Loucy (cell line): ENCODE measurements around the gene SP6.

Experiments used
- CTCF ChIP-seq: fragments of 200-600 bp; sonication (generic); conservative IDR thresholded peaks from 2 replicates; pipeline ENCODE4 v1.5.1; 2014; ENCODE audit warnings: mild to moderate bottlenecking, antibody characterized with exemption, low read length
- EZH2phosphoT487 ChIP-seq: fragments of 200-600 bp; IDR thresholded peaks from 2 replicates; pipeline ENCODE4 v1.6.1; 2018; ENCODE audit warnings: antibody characterized with exemption, mild to moderate bottlenecking, moderate library complexity, borderline replicate concordance

- TF ChIP-seq CTCF (no peak), EZH2phosphoT487 (no peak)
Observed at GRCh38 chr17:47848198-47848513, 2.8 kb downstream of the SP6 start.
